ENCODE measurements around the gene POLR2E. TPM values are rescaled to one million over a fixed set of nuclear protein-coding genes. Genes with fewer than 3 reads are reported as not detected.

POLR2E gene
- total and polyA plus RNA-seq, 2 of the 13 experiments (the other 11 are each of a cell fraction or from before 2014, with no cell fraction given): 140 to 272 TPM

DNA sequence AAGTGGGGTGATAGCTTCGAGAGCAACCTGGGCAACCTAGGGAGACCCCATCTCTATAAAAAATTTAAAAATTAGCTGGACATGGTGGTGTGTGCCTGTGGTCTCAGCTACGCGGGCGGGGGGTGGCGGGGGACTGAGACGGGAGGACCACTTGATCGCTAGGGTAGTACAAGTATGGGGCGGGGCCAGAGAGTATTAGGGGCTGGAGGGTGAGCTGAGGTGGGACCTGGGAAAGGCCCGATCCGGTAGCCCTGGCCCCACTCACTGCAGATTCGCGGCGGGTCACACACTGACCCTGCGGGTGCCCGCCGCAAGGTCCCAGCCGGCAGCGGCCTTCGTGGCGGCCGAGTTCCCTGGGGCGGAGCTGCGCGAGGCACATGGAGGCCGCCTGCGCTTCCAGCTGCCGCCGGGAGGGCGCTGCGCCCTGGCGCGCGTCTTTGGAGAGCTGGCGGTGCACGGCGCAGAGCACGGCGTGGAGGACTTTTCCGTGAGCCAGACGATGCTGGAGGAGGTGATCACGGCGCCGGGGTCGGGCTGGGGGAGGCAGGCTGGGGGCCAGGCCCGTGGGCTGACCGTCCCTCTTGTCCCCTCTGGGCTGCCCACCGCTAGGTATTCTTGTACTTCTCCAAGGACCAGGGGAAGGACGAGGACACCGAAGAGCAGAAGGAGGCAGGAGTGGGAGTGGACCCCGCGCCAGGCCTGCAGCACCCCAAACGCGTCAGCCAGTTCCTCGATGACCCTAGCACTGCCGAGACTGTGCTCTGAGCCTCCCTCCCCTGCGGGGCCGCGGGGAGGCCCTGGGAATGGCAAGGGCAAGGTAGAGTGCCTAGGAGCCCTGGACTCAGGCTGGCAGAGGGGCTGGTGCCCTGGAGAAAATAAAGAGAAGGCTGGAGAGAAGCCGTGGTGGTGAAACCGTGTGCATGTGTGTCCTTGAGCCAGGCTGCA, 30.2 kb downstream of the POLR2E start (continued):
- TF ChIP-seq ZNF136 (CRISPR knock-in tag; IDR thresholded peaks at IDR 0.05; ENCODE audit: low read depth) (0 out of 2 replicates have a peak, but pooled peaks have one; percentile 41), ZFP36 (IDR thresholded peaks at IDR 0.05; ENCODE audit: borderline replicate concordance, low read depth, low read length, partially characterized antibody) (no peak), HDAC2 (CRISPR knock-in tag; IDR thresholded peaks at IDR 0.05) (peak; percentile 40; the same call in 1 of the 2 replicates), ZSCAN25 (CRISPR knock-in tag; IDR thresholded peaks at IDR 0.05) (no peak), ZNF577 (CRISPR knock-in tag; IDR thresholded peaks at IDR 0.05; ENCODE audit: borderline replicate concordance, low read depth) (no peak), TCF7 (IDR thresholded peaks at IDR 0.05; ENCODE audit: low read depth) (no peak), ZNF3 (CRISPR knock-in tag; IDR thresholded peaks at IDR 0.05) (no peak), SSRP1 (CRISPR knock-in tag; IDR thresholded peaks at IDR 0.05) (no peak), ZNF777 (CRISPR knock-in tag; IDR thresholded peaks at IDR 0.05) (no peak), ZNF441 (CRISPR knock-in tag; IDR thresholded peaks at IDR 0.05; ENCODE audit: borderline replicate concordance) (0 out of 2 replicates have a peak, but pooled peaks have one; percentile 36), HNRNPL (IDR thresholded peaks at IDR 0.05; ENCODE audit: low read depth, low read length) (0 out of 2 replicates have a peak, but pooled peaks have one; percentile 8), KLF15 (CRISPR knock-in tag; IDR thresholded peaks at IDR 0.05; ENCODE audit: borderline replicate concordance) (no peak), SP4 (CRISPR knock-in tag; IDR thresholded peaks at IDR 0.05) (peak; percentile 37; the same call in 1 of the 2 replicates), ZNF746 (CRISPR knock-in tag; IDR thresholded peaks at IDR 0.05) (no peak)
- TF ChIP-seq, protein P1, sequence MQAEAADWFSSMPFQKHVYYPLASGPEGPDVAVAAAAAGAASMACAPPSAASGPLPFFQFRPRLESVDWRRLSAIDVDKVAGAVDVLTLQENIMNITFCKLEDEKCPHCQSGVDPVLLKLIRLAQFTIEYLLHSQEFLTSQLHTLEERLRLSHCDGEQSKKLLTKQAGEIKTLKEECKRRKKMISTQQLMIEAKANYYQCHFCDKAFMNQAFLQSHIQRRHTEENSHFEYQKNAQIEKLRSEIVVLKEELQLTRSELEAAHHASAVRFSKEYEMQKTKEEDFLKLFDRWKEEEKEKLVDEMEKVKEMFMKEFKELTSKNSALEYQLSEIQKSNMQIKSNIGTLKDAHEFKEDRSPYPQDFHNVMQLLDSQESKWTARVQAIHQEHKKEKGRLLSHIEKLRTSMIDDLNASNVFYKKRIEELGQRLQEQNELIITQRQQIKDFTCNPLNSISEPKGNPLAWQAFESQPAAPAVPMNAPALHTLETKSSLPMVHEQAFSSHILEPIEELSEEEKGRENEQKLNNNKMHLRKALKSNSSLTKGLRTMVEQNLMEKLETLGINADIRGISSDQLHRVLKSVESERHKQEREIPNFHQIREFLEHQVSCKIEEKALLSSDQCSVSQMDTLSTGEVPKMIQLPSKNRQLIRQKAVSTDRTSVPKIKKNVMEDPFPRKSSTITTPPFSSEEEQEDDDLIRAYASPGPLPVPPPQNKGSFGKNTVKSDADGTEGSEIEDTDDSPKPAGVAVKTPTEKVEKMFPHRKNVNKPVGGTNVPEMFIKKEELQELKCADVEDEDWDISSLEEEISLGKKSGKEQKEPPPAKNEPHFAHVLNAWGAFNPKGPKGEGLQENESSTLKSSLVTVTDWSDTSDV (CRISPR knock-in tag; IDR thresholded peaks at IDR 0.05): peak; percentile 91
- TF ChIP-seq, protein P2, sequence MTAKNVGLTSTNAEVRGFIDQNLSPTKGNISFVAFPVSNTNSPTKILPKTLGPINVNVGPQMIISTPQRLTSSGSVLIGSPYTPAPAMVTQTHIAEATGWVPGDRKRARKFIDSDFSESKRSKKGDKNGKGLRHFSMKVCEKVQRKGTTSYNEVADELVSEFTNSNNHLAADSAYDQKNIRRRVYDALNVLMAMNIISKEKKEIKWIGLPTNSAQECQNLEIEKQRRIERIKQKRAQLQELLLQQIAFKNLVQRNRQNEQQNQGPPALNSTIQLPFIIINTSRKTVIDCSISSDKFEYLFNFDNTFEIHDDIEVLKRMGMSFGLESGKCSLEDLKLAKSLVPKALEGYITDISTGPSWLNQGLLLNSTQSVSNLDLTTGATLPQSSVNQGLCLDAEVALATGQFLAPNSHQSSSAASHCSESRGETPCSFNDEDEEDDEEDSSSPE (CRISPR knock-in tag; IDR thresholded peaks at IDR 0.05): peak; percentile 70; the same call in 1 of the 2 replicates
- TF ChIP-seq, protein P3, sequence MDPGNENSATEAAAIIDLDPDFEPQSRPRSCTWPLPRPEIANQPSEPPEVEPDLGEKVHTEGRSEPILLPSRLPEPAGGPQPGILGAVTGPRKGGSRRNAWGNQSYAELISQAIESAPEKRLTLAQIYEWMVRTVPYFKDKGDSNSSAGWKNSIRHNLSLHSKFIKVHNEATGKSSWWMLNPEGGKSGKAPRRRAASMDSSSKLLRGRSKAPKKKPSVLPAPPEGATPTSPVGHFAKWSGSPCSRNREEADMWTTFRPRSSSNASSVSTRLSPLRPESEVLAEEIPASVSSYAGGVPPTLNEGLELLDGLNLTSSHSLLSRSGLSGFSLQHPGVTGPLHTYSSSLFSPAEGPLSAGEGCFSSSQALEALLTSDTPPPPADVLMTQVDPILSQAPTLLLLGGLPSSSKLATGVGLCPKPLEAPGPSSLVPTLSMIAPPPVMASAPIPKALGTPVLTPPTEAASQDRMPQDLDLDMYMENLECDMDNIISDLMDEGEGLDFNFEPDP (CRISPR knock-in tag; conservative IDR thresholded peaks at IDR 0.05): no peak
- TF ChIP-seq, protein P4, sequence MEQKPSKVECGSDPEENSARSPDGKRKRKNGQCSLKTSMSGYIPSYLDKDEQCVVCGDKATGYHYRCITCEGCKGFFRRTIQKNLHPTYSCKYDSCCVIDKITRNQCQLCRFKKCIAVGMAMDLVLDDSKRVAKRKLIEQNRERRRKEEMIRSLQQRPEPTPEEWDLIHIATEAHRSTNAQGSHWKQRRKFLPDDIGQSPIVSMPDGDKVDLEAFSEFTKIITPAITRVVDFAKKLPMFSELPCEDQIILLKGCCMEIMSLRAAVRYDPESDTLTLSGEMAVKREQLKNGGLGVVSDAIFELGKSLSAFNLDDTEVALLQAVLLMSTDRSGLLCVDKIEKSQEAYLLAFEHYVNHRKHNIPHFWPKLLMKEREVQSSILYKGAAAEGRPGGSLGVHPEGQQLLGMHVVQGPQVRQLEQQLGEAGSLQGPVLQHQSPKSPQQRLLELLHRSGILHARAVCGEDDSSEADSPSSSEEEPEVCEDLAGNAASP (CRISPR knock-in tag; IDR thresholded peaks at IDR 0.05; ENCODE audit: borderline replicate concordance): no peak
- TF ChIP-seq, protein P5, sequence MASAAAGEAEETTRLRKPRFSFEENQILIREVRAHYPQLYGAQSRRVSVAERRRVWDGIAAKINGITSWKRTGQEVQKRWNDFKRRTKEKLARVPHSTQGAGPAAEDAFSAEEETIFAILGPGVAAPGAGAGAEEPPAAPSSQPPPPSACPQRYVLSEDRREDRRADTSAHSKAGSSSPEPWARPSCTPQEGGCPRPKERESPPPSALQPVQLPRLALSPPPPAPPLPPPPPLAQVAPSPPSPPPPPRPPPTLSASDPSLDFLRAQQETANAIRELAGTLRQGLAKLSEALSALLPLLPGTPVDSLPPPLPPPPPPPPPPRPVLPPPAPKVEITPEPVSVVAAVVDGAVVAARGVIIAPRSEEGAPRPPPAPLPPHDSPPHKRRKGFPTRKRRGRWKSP (CRISPR knock-in tag; IDR thresholded peaks at IDR 0.05): peak; percentile 77; the same call in 1 of the 2 replicates
- TF ChIP-seq, protein P6, sequence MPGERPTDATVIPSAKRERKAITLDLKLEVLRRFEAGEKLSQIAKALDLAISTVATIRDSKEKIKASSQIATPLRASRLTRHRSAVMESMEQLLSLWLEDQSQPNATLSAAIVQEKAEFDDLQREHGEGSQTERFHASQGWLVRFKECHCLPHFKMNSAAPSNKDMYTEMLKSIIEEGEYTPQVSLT (CRISPR knock-in tag; IDR thresholded peaks at IDR 0.05; ENCODE audit: borderline replicate concordance, low read depth): no peak
